OCI-LY3 (cell line): ENCODE data around the gene ANKRD9.

ENCODE experiments used
- H2AFZ ChIP-seq: fragments of 200-600, 300-600 bp; shearing (Covaris generic); 2 replicates; pipeline ENCODE4 v1.6.0; 2014; ENCODE audit warnings: antibody characterized with exemption, low read depth, low read length
- H3K27ac ChIP-seq: fragments of 200-600, 300-600 bp; sonication (generic); 2 replicates; pipeline ENCODE4 v1.5.1; 2014; ENCODE audit warnings: mild to moderate bottlenecking, low read length, moderate library complexity, mixed read lengths
- H3K27me3 ChIP-seq: fragments of 200-600, 300-600 bp; sonication (generic); 2 replicates; pipeline ENCODE4 v1.6.1; 2014; ENCODE audit warnings: low read depth, low read length, mixed read lengths
- H3K36me3 ChIP-seq: fragments of 200-600, 300-600 bp; sonication (generic); replicated peaks from 2 replicates; pipeline ENCODE3; 2014; ENCODE audit warnings: low read depth, low read length, mixed read lengths
- H3K4me1 ChIP-seq: fragments of 300-600, 200-600 bp; sonication (generic); 2 replicates; pipeline ENCODE4 v1.6.1; 2014; ENCODE audit warnings: low read length, mixed read lengths
- H3K4me2 ChIP-seq: fragments of 200-600, 300-600 bp; sonication (generic); 2 replicates; pipeline ENCODE4 v1.6.1; 2014; ENCODE audit warnings: low read length, mixed read lengths
- H3K4me3 ChIP-seq: fragments of 300-600, 200-600 bp; sonication (generic); 2 replicates; pipeline ENCODE4 v1.5.1; 2014; ENCODE audit warnings: antibody characterized with exemption, mild to moderate bottlenecking, low read length, moderate library complexity
- H3K79me2 ChIP-seq: fragments of 300-600, 200-600 bp; shearing (Covaris generic); 2 replicates; pipeline ENCODE4 v1.6.1; 2014; ENCODE audit warnings: mild to moderate bottlenecking, low read length, mixed read lengths
- H3K9ac ChIP-seq: fragments of 300-600, 200-600 bp; shearing (Covaris generic); 2 replicates; pipeline ENCODE4 v1.6.0; 2014; ENCODE audit warnings: mild to moderate bottlenecking, low read length, moderate library complexity
- H3K9me3 ChIP-seq: fragments of 200-600, 300-600 bp; shearing (Covaris generic); 2 replicates; pipeline ENCODE4 v1.6.1; 2014; ENCODE audit warnings: low read length, mixed read lengths; ENCODE audit not compliant: insufficient read depth
- H4K20me1 ChIP-seq: fragments of 200-600, 300-600 bp; sonication (generic); 2 replicates; pipeline ENCODE4 v1.6.1; 2016; ENCODE audit warnings: low read length, mixed read lengths; ENCODE audit not compliant: insufficient read depth
- CTCF ChIP-seq: fragments of 200-600, 300-600 bp; sonication (generic); IDR thresholded peaks from 2 replicates; pipeline ENCODE4 v1.5.1; 2014; ENCODE audit warnings: antibody characterized with exemption, low read length, low read depth
- EZH2phosphoT487 ChIP-seq: fragments of 200-600 bp; shearing (Covaris generic); IDR thresholded peaks from 2 replicates; pipeline ENCODE4 v1.6.1; 2018; ENCODE audit warnings: antibody characterized with exemption, mixed run types, low read depth

Gene ANKRD9

GRCh38 chr14:102503641-102504327 lies 5.8 kb downstream of the ANKRD9 start:
- peaks cover under 1% of the 10 kb centered on the region; the same call in 1 of the 2 replicates for H3K4me1 ChIP-seq
- no peak overlapping the region for H3K27ac ChIP-seq
- no peak overlapping the region for H2AFZ ChIP-seq

GRCh38 chr14:102502571-102502970 lies 7.0 kb downstream of the ANKRD9 start:
- Histone ChIP-seq H3K9ac (no peak overlapping the region), H2AFZ (no peak overlapping the region), H4K20me1 (no peaks in the 10 kb centered on the region), H3K4me1 (no peaks in the 10 kb centered on the region), H3K4me2 (no peak overlapping the region), H3K79me2 (no peaks in the 10 kb centered on the region), H3K27ac (no peak overlapping the region), H3K36me3 (no peaks in the 10 kb centered on the region), H3K4me3 (no peak overlapping the region), H3K9me3 (no peaks in the 10 kb centered on the region), H3K27me3 (no peaks in the 10 kb centered on the region)
- TF ChIP-seq EZH2phosphoT487 = no peak
- no peak for TF ChIP-seq CTCF

More at GRCh38 chr14:102503641-102504327, 5.8 kb downstream of the ANKRD9 start:
- Histone ChIP-seq H3K79me2 (no peaks in the 10 kb centered on the region), H3K36me3 (no peaks in the 10 kb centered on the region), H3K4me3 (no peak overlapping the region), H3K9ac (no peak overlapping the region), H4K20me1 (no peaks in the 10 kb centered on the region), H3K4me2 (no peak overlapping the region), H3K27me3 (no peaks in the 10 kb centered on the region), H3K9me3 (no peaks in the 10 kb centered on the region)
- TF ChIP-seq EZH2phosphoT487 (no peak), CTCF (no peak)

GRCh38 chr14:102501751-102502315 lies 7.7 kb downstream of the ANKRD9 start:
- Histone ChIP-seq H2AFZ (no peak overlapping the region), H3K4me1 (no peaks in the 10 kb centered on the region), H3K9me3 (no peaks in the 10 kb centered on the region), H3K79me2 (no peaks in the 10 kb centered on the region), H3K27ac (no peak overlapping the region), H3K4me3 (no peak overlapping the region), H3K4me2 (no peak overlapping the region), H3K27me3 (no peaks in the 10 kb centered on the region), H3K36me3 (no peaks in the 10 kb centered on the region), H4K20me1 (no peaks in the 10 kb centered on the region), H3K9ac (no peak overlapping the region)
- no peak for TF ChIP-seq EZH2phosphoT487
- TF ChIP-seq CTCF = peak; percentile 36

GRCh38 chr14:102500713-102501112 lies 8.9 kb downstream of the ANKRD9 start:
- no peak for TF ChIP-seq EZH2phosphoT487
- TF ChIP-seq CTCF = no peak
- Histone ChIP-seq H3K4me1 (no peaks in the 10 kb centered on the region), H3K9ac (no peak overlapping the region), H3K9me3 (no peaks in the 10 kb centered on the region), H3K36me3 (no peaks in the 10 kb centered on the region), H3K4me2 (no peak overlapping the region), H2AFZ (no peak overlapping the region), H4K20me1 (no peaks in the 10 kb centered on the region), H3K79me2 (no peaks in the 10 kb centered on the region), H3K4me3 (no peak overlapping the region), H3K27me3 (no peaks in the 10 kb centered on the region), H3K27ac (no peak overlapping the region)
